ENCODE data around the gene PCDHGA5.
"Not testable (repeated sequence)": the region's sequence is repeated elsewhere in the genome, so short reads cannot be mapped to it uniquely, and the experiment has no call there.

PCDHGA5 gene

GRCh38 chr5:141330299-141331080, 33.5 kb upstream of the PCDHGA5 start, which contains the start of gene PCDHGA1:
Gene PCDHGA1 (plus strand): TSS chr5:141330514.
- no peaks in the 10 kb centered on the region for H3K79me1 ChIP-seq (ENCODE audit: low read length)
- H2BK120ac ChIP-seq (ENCODE audit: insufficient read depth, low read length, poor library complexity) = no peak within 1 kb of the TSS
- no peaks in the 10 kb centered on the region for H3K27me3 ChIP-seq (ENCODE audit: insufficient read depth, low read length)
- no peak within 1 kb of the TSS for H3K18ac ChIP-seq (ENCODE audit: low read length)
- H3K4me1 ChIP-seq (ENCODE audit: control insufficient read depth in 1 of 2, insufficient read depth in 2 of 2, low read length in 2 of 2) = no peaks in the 10 kb centered on the region
- no peak within 1 kb of the TSS for H3K4me2 ChIP-seq (ENCODE audit: low read length)
- no CpG with 5 or more reads among the region's 21 CpGs for WGBS (ENCODE audit: extremely low coverage, insufficient coverage, insufficient read length)
- no peak for DNase-seq
- H3K23ac ChIP-seq (ENCODE audit: low read length) = no peak within 1 kb of the TSS
- no peak within 1 kb of the TSS for H2AFZ ChIP-seq (ENCODE audit: insufficient read depth, low read length, poor library complexity)
- H3K4ac ChIP-seq (ENCODE audit: low read depth, low read length) = no peak within 1 kb of the TSS
- no peak within 1 kb of the TSS for H4K8ac ChIP-seq (ENCODE audit: low read depth, low read length)
- no peaks in the 10 kb centered on the region for H3K79me2 ChIP-seq (ENCODE audit: control insufficient read depth, insufficient read depth, low read length, poor library complexity)
- no peak within 1 kb of the TSS for H2BK12ac ChIP-seq (ENCODE audit: low read length)
- H3K36me3 ChIP-seq (ENCODE audit: control insufficient read depth in 1 of 2, insufficient read depth in 2 of 2, low read length in 2 of 2) = peaks cover 0 to 2% of the 10 kb centered on the region in 2 experiments
- H3K9ac ChIP-seq (ENCODE audit: low read length) = no peak within 1 kb of the TSS
- H3K27ac ChIP-seq (ENCODE audit: low read depth, low read length) = no peak within 1 kb of the TSS
- peaks cover 27% of the 10 kb centered on the region for H3K9me3 ChIP-seq (ENCODE audit: insufficient read depth, low read depth, low read length)
- no peak within 1 kb of the TSS for H3K14ac ChIP-seq (ENCODE audit: low read length)
- no peak within 1 kb of the TSS for H4K12ac ChIP-seq (ENCODE audit: low read depth, low read length)
- no peak within 1 kb of the TSS for H4K91ac ChIP-seq (ENCODE audit: low read depth, low read length)
- H3K4me3 ChIP-seq (ENCODE audit: low read depth, low read length) = no peak within 1 kb of the TSS
- no peak within 1 kb of the TSS for H2AK5ac ChIP-seq (ENCODE audit: low read length)
- H2BK5ac ChIP-seq (ENCODE audit: low read depth, low read length, poor library complexity) = no peak within 1 kb of the TSS

DNA sequence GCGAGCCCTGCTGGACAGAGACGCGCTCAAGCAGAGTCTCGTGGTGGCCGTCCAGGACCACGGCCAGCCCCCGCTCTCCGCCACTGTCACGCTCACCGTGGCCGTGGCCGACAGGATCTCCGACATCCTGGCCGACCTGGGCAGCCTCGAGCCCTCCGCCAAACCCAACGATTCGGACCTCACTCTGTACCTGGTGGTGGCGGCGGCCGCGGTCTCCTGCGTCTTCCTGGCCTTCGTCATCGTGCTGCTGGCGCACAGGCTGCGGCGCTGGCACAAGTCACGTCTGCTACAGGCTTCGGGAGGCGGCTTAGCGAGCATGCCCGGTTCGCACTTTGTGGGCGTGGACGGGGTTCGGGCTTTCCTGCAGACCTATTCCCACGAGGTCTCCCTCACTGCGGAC, 31.4 kb upstream of the PCDHGA5 start:
- H3K4me3 ChIP-seq (ENCODE audit: low read depth, low read length); H3K14ac ChIP-seq (ENCODE audit: low read length); H2AFZ ChIP-seq (ENCODE audit: insufficient read depth, low read length, poor library complexity); H2AK5ac ChIP-seq (ENCODE audit: low read length); H3K9ac ChIP-seq (ENCODE audit: low read length); H3K4me1 ChIP-seq (ENCODE audit: control insufficient read depth in 1 of 2, insufficient read depth in 2 of 2, low read length in 2 of 2); H4K8ac ChIP-seq (ENCODE audit: low read depth, low read length); H3K23ac ChIP-seq (ENCODE audit: low read length); H2BK120ac ChIP-seq (ENCODE audit: insufficient read depth, low read length, poor library complexity); H3K27me3 ChIP-seq (ENCODE audit: insufficient read depth, low read length); H4K91ac ChIP-seq (ENCODE audit: low read depth, low read length); H3K36me3 ChIP-seq (ENCODE audit: control insufficient read depth in 1 of 2, insufficient read depth in 2 of 2, low read length in 2 of 2); H2BK12ac ChIP-seq (ENCODE audit: low read length); H3K79me1 ChIP-seq (ENCODE audit: low read length); H3K18ac ChIP-seq (ENCODE audit: low read length); H3K27ac ChIP-seq (ENCODE audit: low read depth, low read length); H2BK5ac ChIP-seq (ENCODE audit: low read depth, low read length, poor library complexity); H3K4me2 ChIP-seq (ENCODE audit: low read length); H4K12ac ChIP-seq (ENCODE audit: low read depth, low read length); H3K4ac ChIP-seq (ENCODE audit: low read depth, low read length); DNase-seq; H3K79me2 ChIP-seq (ENCODE audit: control insufficient read depth, insufficient read depth, low read length, poor library complexity): not testable (repeated sequence)
- no CpG with 5 or more reads among the region's 39 CpGs for WGBS (ENCODE audit: extremely low coverage, insufficient coverage, insufficient read length)
- H3K9me3 ChIP-seq (ENCODE audit: insufficient read depth, low read depth, low read length) = peaks cover 27% of the 10 kb centered on the region

GRCh38 chr5:141338538-141339306, 25.2 kb upstream of the PCDHGA5 start, which contains the start of gene PCDHGA2:
Gene PCDHGA2 (plus strand): TSS chr5:141338760.
- Histone ChIP-seq H3K4me3 (ENCODE audit: low read depth, low read length) (no peak within 1 kb of the TSS), H4K91ac (ENCODE audit: low read depth, low read length) (no peak within 1 kb of the TSS), H2AFZ (ENCODE audit: insufficient read depth, low read length, poor library complexity) (no peak within 1 kb of the TSS), H3K14ac (ENCODE audit: low read length) (no peak within 1 kb of the TSS), H2BK120ac (ENCODE audit: insufficient read depth, low read length, poor library complexity) (no peak within 1 kb of the TSS), H2BK5ac (ENCODE audit: low read depth, low read length, poor library complexity) (no peak within 1 kb of the TSS), H3K27me3 (ENCODE audit: insufficient read depth, low read length) (no peaks in the 10 kb centered on the region), H3K9me3 (ENCODE audit: insufficient read depth, low read depth, low read length) (peaks cover 16% of the 10 kb centered on the region), H3K27ac (ENCODE audit: low read depth, low read length) (no peak within 1 kb of the TSS), H4K12ac (ENCODE audit: low read depth, low read length) (no peak within 1 kb of the TSS), H3K4me1 (ENCODE audit: control insufficient read depth in 1 of 2, insufficient read depth in 2 of 2, low read length in 2 of 2) (no peaks in the 10 kb centered on the region), H3K18ac (ENCODE audit: low read length) (no peak within 1 kb of the TSS), H2BK12ac (ENCODE audit: low read length) (no peak within 1 kb of the TSS), H3K36me3 (ENCODE audit: control insufficient read depth in 1 of 2, insufficient read depth in 2 of 2, low read length in 2 of 2) (no peaks in the 10 kb centered on the region), H2AK5ac (ENCODE audit: low read length) (no peak within 1 kb of the TSS), H3K79me1 (ENCODE audit: low read length) (no peaks in the 10 kb centered on the region), H4K8ac (ENCODE audit: low read depth, low read length) (no peak within 1 kb of the TSS), H3K4me2 (ENCODE audit: low read length) (no peak within 1 kb of the TSS), H3K79me2 (ENCODE audit: control insufficient read depth, insufficient read depth, low read length, poor library complexity) (no peaks in the 10 kb centered on the region), H3K23ac (ENCODE audit: low read length) (no peak within 1 kb of the TSS), H3K9ac (ENCODE audit: low read length) (no peak within 1 kb of the TSS), H3K4ac (ENCODE audit: low read depth, low read length) (no peak within 1 kb of the TSS)
- WGBS (ENCODE audit: extremely low coverage, insufficient coverage, insufficient read length) = no CpG with 5 or more reads among the region's 27 CpGs
- no peak for DNase-seq

DNA sequence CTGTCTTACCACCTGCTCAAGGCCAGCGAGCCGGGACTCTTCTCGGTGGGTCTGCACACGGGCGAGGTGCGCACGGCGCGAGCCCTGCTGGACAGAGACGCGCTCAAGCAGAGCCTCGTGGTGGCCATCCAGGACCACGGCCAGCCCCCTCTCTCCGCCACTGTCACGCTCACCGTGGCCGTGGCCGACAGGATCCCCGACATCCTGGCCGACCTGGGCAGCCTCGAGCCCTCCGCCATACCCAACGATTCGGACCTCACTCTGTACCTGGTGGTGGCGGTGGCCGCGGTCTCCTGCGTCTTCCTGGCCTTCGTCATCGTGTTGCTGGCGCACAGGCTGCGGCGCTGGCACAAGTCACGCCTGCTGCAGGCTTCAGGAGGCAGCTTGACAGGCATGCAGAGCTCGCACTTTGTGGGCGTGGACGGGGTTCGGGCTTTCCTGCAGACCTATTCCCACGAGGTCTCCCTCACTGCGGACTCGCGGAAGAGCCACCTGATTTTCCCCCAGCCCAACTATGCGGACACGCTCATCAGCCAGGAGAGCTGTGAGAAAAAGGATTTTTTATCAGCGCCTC, 23.1 kb upstream of the PCDHGA5 start:
- not testable (repeated sequence) for H3K4me3 ChIP-seq (ENCODE audit: low read depth, low read length); H3K23ac ChIP-seq (ENCODE audit: low read length); H4K12ac ChIP-seq (ENCODE audit: low read depth, low read length); H3K9ac ChIP-seq (ENCODE audit: low read length); H2AFZ ChIP-seq (ENCODE audit: insufficient read depth, low read length, poor library complexity); H3K4me1 ChIP-seq (ENCODE audit: control insufficient read depth in 1 of 2, insufficient read depth in 2 of 2, low read length in 2 of 2); H2BK5ac ChIP-seq (ENCODE audit: low read depth, low read length, poor library complexity); H2BK120ac ChIP-seq (ENCODE audit: insufficient read depth, low read length, poor library complexity); H3K36me3 ChIP-seq (ENCODE audit: control insufficient read depth in 1 of 2, insufficient read depth in 2 of 2, low read length in 2 of 2); H2AK5ac ChIP-seq (ENCODE audit: low read length); H3K14ac ChIP-seq (ENCODE audit: low read length); H3K79me1 ChIP-seq (ENCODE audit: low read length); H3K18ac ChIP-seq (ENCODE audit: low read length); H3K4ac ChIP-seq (ENCODE audit: low read depth, low read length); H3K27ac ChIP-seq (ENCODE audit: low read depth, low read length); H2BK12ac ChIP-seq (ENCODE audit: low read length); H4K8ac ChIP-seq (ENCODE audit: low read depth, low read length); DNase-seq; H4K91ac ChIP-seq (ENCODE audit: low read depth, low read length); H3K79me2 ChIP-seq (ENCODE audit: control insufficient read depth, insufficient read depth, low read length, poor library complexity); H3K4me2 ChIP-seq (ENCODE audit: low read length); H3K27me3 ChIP-seq (ENCODE audit: insufficient read depth, low read length)
- no CpG with 5 or more reads among the region's 45 CpGs for WGBS (ENCODE audit: extremely low coverage, insufficient coverage, insufficient read length)
- peaks cover 25% of the 10 kb centered on the region for H3K9me3 ChIP-seq (ENCODE audit: insufficient read depth, low read depth, low read length)

All from trophoblast cell (in vitro differentiated cells and primary cell).